OCI-LY1 (cell line): Measurements from ENCODE around the gene ANKRD30A.

ENCODE experiments used
- EZH2 ChIP-seq: fragments of 200-600 bp; sonication (generic), shearing (Covaris generic); IDR thresholded peaks from 2 replicates; pipeline ENCODE4 v1.8.0; 2017; ENCODE audit warnings: borderline replicate concordance, mixed run types, mild to moderate bottlenecking, antibody characterized with exemption, low read length, moderate library complexity, mixed read lengths
- TF ChIP-seq, protein P1 (sequence below): fragments of 200-600 bp; sonication (generic), shearing (Covaris generic); IDR thresholded peaks from 2 replicates; pipeline ENCODE4 v1.5.1; 2017; ENCODE audit warnings: mild to moderate bottlenecking, antibody characterized with exemption, low read length, moderate library complexity, mixed read lengths

DNA sequence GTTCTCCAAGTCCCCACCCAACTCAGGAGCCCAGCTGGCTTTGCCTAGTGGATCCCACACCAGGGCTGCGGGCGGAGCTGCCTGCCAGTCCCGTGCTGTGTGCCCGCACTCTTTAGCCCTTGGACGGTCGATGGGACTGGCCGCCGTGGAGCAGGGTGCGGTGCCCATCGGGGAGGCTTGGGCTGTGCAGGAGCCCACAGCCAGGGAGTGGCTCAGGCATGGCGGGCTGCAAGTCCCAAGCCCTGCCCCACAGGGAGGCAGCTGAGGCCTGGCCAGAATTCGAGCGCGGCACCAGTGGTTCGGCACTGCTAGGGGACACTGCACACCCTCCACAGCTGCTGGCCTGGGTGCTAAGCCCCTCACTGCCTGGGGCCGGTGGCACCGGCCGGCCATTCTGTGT is 159.7 kb downstream of the ANKRD30A start:
- TF ChIP-seq, protein P1, sequence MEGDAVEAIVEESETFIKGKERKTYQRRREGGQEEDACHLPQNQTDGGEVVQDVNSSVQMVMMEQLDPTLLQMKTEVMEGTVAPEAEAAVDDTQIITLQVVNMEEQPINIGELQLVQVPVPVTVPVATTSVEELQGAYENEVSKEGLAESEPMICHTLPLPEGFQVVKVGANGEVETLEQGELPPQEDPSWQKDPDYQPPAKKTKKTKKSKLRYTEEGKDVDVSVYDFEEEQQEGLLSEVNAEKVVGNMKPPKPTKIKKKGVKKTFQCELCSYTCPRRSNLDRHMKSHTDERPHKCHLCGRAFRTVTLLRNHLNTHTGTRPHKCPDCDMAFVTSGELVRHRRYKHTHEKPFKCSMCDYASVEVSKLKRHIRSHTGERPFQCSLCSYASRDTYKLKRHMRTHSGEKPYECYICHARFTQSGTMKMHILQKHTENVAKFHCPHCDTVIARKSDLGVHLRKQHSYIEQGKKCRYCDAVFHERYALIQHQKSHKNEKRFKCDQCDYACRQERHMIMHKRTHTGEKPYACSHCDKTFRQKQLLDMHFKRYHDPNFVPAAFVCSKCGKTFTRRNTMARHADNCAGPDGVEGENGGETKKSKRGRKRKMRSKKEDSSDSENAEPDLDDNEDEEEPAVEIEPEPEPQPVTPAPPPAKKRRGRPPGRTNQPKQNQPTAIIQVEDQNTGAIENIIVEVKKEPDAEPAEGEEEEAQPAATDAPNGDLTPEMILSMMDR = no peak
- TF ChIP-seq EZH2 = no peak
